K562 (cell line): ENCODE measurements around the gene ME3. TPM values are rescaled to one million over a fixed set of nuclear protein-coding genes. Genes with fewer than 3 reads are reported as not detected.

Source experiments
- ATAC-seq: fragments of 200-7000 bp; cut with Tn5 transposase; 3 replicates; pipeline ENCODE4 v1.9.1; 2020; ENCODE audit warnings: moderate library complexity
- BruUV-seq: library from RNA; stranded (reverse); fragments of 400-500 nt; replicated peaks from 2 replicates; lab custom pipeline; 2021; lab: Mats Ljungman, UMichigan
- CTCF ChIA-PET: fragments of 300-600 bp; formaldehyde crosslinking; extraction: SDS; loops from one replicate; lab custom pipeline; 2021; ENCODE audit warnings: low intra/inter-chr PET ratio; lab: Yijun Ruan, JAX
- POLR2A ChIA-PET: fragments of 300-600, 350-650 bp; sonication (Branson Sonifier 250); formaldehyde crosslinking; extraction: SDS; loops from one replicate; lab custom pipeline; 2021; ENCODE audit warnings: antibody characterized with exemption, inconsistent platforms; lab: Yijun Ruan, JAX
- DNase-seq, 4 experiments: peaks; one replicate each; pipeline versions ENCODE4 v3.0.0 to v3.0.0-alpha.2; 2011 to 2018; ENCODE audit warnings: low spot score in 3 of 4, mixed read lengths in 3 of 4; ENCODE audit errors: extremely low read depth in 1 of 4
- FAIRE-seq: peaks from 2 replicates; lab custom pipeline; 2011; peaks lifted over from hg19 to GRCh38; lab: Jason Lieb, UNC
- H2AFZ ChIP-seq: 2 replicates; pipeline ENCODE4 v1.6.0; 2011; ENCODE audit warnings: low read depth, low read length, control low read depth, inconsistent platforms
- H3K27ac ChIP-seq: fragments of 200-600 bp; 3 replicates; pipeline ENCODE4 v1.8.0; 2011; ENCODE audit warnings: low read depth, mild to moderate bottlenecking, control low read depth, inconsistent platforms, low read length, moderate library complexity, mixed read lengths; ENCODE audit errors: extremely low read depth
- H3K27me3 ChIP-seq, 2 experiments: fragments of 300-600 bp in 1 of 2; 2 replicates in 1 of 2; 3 replicates in 1 of 2; pipeline versions ENCODE4 v1.6.0 to v1.8.0; 2011; ENCODE audit warnings: inconsistent platforms in 2 of 2, low read length in 2 of 2, mild to moderate bottlenecking in 1 of 2, mixed read lengths in 1 of 2, moderate library complexity in 1 of 2; ENCODE audit not compliant: control insufficient read depth in 2 of 2, insufficient read depth in 2 of 2
- H3K36me3 ChIP-seq: fragments of 300-600 bp; 3 replicates; pipeline ENCODE4 v1.8.0; 2011; ENCODE audit warnings: mild to moderate bottlenecking, low read length, inconsistent platforms; ENCODE audit not compliant: control insufficient read depth, insufficient read depth
- H3K4me1 ChIP-seq, 2 experiments: fragments of 200-600 bp in 1 of 2; replicated peaks in 1 of 2; 2 replicates in 1 of 2; 3 replicates in 1 of 2; pipeline versions ENCODE4 v1.5.1 to v1.8.0; 2011; ENCODE audit warnings: inconsistent platforms in 2 of 2, low read length in 2 of 2, mild to moderate bottlenecking in 1 of 2, mixed read lengths in 1 of 2, moderate library complexity in 1 of 2; ENCODE audit not compliant: control insufficient read depth in 2 of 2, insufficient read depth in 2 of 2
- H3K4me2 ChIP-seq: 2 replicates; pipeline ENCODE4 v1.6.1; 2011; ENCODE audit warnings: low read length, control low read depth, inconsistent platforms, mixed read lengths; ENCODE audit not compliant: insufficient read depth
- H3K4me3 ChIP-seq: fragments of 200-600 bp; sonication (generic), shearing (Covaris generic); 2 replicates; pipeline ENCODE4 v1.5.1; 2016; ENCODE audit warnings: control low read depth, inconsistent platforms
- H3K79me2 ChIP-seq: fragments of 200-600 bp; 3 replicates; pipeline ENCODE4 v1.8.0; 2011; ENCODE audit warnings: low read length, inconsistent platforms; ENCODE audit not compliant: control insufficient read depth, insufficient read depth
- H3K9ac ChIP-seq, 2 experiments: 2 replicates each; pipeline versions ENCODE4 v1.6.0 to v1.6.1; 2011; ENCODE audit warnings: low read depth in 2 of 2, low read length in 2 of 2, control low read depth in 1 of 2, inconsistent platforms in 1 of 2, mild to moderate bottlenecking in 1 of 2, mixed read lengths in 1 of 2; ENCODE audit not compliant: insufficient read depth in 1 of 2
- H3K9me1 ChIP-seq: one replicate; pipeline ENCODE4 v1.6.0; 2011; ENCODE audit warnings: inconsistent platforms, mild to moderate bottlenecking, low read length, moderate library complexity; ENCODE audit not compliant: control insufficient read depth, insufficient read depth
- H3K9me3 ChIP-seq: replicated peaks from 2 replicates; pipeline ENCODE4 v1.5.1; 2011; ENCODE audit warnings: low read depth, low read length, inconsistent platforms; ENCODE audit not compliant: control insufficient read depth, insufficient read depth
- H4K20me1 ChIP-seq: replicated peaks from 2 replicates; pipeline ENCODE4 v1.6.1; 2011; ENCODE audit warnings: low read length, inconsistent platforms, mixed read lengths; ENCODE audit not compliant: control insufficient read depth, insufficient read depth
- GABPB2 ChIP-seq: fragments of 250-450 bp; sonication (Bioruptor Pico); conservative IDR thresholded peaks from 2 replicates; pipeline ENCODE4 v1.5.1; 2021; ENCODE audit warnings: mild to moderate bottlenecking
- KDM1A ChIP-seq, 2 experiments: fragments of 450-650 bp; IDR thresholded peaks; 2 replicates each; pipeline ENCODE4 v1.6.1; 2016; ENCODE audit warnings: mild to moderate bottlenecking in 2 of 2
- RBM25 ChIP-seq: fragments of 200-400 bp; formaldehyde crosslinking; IDR thresholded peaks from 2 replicates; pipeline ENCODE4 v1.6.1; 2018; ENCODE audit warnings: low read length, low read depth, moderate library complexity; ENCODE audit not compliant: severe bottlenecking
- WGBS: fragments of 100-300 bp; shearing (Covaris generic); methylation state at CpG from one replicate; pipeline ENCODE4 v1.1.6; 2016; ENCODE audit warnings: low coverage, mixed read lengths; ENCODE audit not compliant: insufficient coverage; ENCODE audit errors: missing lambda C conversion rate; 5-methylcytosine and 5-hydroxymethylcytosine counted together
- in situ Hi-C: fragments of 300-500 bp; cut with MboI; formaldehyde crosslinking; loops from 4 replicates; pipeline ENCODE4 v1.15.0; 2018; ENCODE audit warnings: inconsistent platforms, mixed read lengths
- intact Hi-C: fragments of 100-400 bp; cut with micrococcal nuclease; formaldehyde crosslinking; loops from 2 replicates; pipeline ENCODE4 v1.14.2; 2022
- polyA plus RNA-seq, 8 experiments: library from polyadenylated mRNA; depleted of rRNA in 4 of 8; stranded (reverse) in 5 of 8; unstranded in 3 of 8; fragments of >200 nt; fragmentation: Nextera tagmentation in 2 of 8; fragmentation: Illumina TruSeq in 1 of 8; extraction: Ambion mirVana in 2 of 8; extraction: Trizol in 1 of 8; gene quantifications; 2 replicates each; pipeline versions ENCODE4 v1.2.1 to v1.2.3, GENCODE V29; 2011 to 2014; ENCODE audit warnings: inconsistent platforms in 1 of 8, missing spikeins in 1 of 8
- total RNA-seq, 7 experiments: library from RNA; depleted of rRNA in 6 of 7; stranded (reverse); fragments of >200 nt in 6 of 7; fragmentation: Illumina TruSeq in 2 of 7; extraction: Trizol in 2 of 7; gene quantifications; 2 replicates each; pipeline versions ENCODE4 v1.2.1 to v1.2.3, GENCODE V29; 2011 to 2021; ENCODE audit warnings: low replicate concordance in 1 of 7

Gene ME3
- total and polyA plus RNA-seq, 9 of the 15 experiments (the other 6 are each of a cell fraction or from before 2014, with no cell fraction given): not detected

DNA sequence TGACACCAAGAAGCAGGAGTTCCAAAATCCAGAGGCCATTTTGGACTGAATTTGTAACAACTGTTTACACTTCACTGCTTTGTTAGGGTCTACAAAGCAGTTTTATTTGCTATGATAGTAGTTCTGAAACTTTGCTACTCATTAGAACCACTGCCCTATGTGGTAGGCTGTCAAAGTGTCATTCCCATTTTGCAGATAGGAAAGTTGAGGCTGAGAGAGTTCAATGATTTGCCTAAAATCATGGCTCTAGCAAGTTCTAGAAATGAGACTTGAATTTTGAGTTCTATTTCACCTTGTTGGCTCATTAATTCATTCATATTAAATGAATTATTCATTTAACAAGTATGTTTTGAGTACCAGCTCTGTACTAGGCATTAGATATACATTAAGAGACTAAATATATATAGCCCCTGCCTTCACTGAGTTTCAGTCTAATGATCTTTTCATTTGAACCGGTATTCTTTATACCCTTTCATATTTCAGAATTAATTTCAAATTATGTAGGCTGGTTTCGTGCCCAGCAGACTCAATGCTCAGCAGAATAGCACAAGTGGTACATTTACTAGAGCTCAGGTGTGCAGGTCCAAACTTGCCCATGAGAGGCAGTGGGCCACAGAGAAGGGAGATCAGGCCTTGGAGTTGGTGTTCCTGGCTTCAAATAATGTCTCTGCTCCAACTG is 93.5 kb downstream of the ME3 start:
- in situ Hi-C loops: no loop called here
- Histone ChIP-seq H3K27ac (no peak overlapping the region), H3K79me2 (no peaks in the 10 kb centered on the region), H3K9ac (no peak overlapping the region), H3K4me2 (no peak overlapping the region), H3K27me3 (peaks cover 5 to 14% of the 10 kb centered on the region in 2 experiments; a peak in 4 of 5 replicates), H3K9me3 (no peaks in the 10 kb centered on the region), H2AFZ (no peak overlapping the region), H3K4me1 (no peaks in the 10 kb centered on the region), H4K20me1 (no peaks in the 10 kb centered on the region), H3K36me3 (no peaks in the 10 kb centered on the region), H3K4me3 (no peak overlapping the region), H3K9me1 (no peaks in the 10 kb centered on the region)
- DNase-seq: no peak
- WGBS: 0% methylated on average over 2 of the region's 2 CpGs
- no peak for ATAC-seq
- TF ChIP-seq KDM1A (IDR thresholded peaks at IDR 0.05): peak in 1 of 2 experiments; percentile 26; a peak in 1 of 4 replicates
- peak; percentile 55 for TF ChIP-seq RBM25
- no peak for TF ChIP-seq GABPB2 (CRISPR knock-in tag)
- POLR2A ChIA-PET: interaction anchor here (0.7 kb wide), 1 partner anchor 36 kb away, joined by 3 read pairs; no protein-coding TSS in a partner anchor
- no peak for FAIRE-seq
- no TSS peak for BruUV-seq
- intact Hi-C loops: no loop called here
- CTCF ChIA-PET: no interaction called here
